ENCODE results near the gene SSBP3. TPM values are rescaled to one million over a fixed set of nuclear protein-coding genes. Genes with fewer than 3 reads are reported as not detected.

SSBP3 gene
- total and polyA plus RNA-seq, 2 of the 13 experiments (the other 11 are each of a cell fraction or from before 2014, with no cell fraction given) = 8.5 to 17.6 TPM

DNA sequence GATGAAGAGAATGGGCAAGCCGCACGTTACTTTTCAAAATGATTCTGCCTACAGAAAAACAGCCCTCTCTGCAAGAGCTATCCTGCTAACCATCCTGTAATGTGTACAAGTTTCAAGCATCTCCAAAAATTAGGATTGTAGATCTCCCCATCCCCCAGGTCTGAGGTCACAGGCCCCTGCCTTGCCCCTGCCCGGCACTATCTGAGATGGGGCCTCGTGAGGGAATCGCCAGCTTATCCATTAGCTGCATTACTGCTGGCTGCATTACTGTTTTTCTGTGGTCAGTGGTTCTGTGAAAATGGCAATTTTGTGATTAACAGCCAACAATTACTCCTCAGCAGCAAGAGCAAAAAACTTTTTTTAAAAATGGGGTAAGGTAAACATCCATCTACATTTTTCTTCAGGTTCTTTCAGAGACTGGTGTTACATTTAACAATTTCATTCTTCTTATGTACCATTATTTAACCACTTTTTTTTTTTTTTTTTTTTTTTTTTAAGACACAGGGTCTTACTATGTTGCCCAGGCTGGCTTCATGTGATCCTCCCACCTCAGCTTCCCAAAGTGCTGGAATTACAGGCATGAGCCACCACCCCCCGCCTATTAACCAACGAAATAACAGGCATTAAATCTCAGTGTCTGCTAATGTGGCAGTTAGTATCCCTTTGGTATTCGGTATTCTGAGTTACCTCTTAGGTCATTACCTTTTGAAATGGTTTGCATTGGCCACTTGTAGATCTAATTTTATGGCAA lies 122.4 kb downstream of the SSBP3 start:
- in situ Hi-C loops (cut with HindIII; ENCODE audit: extremely low pct_ligation_motif_present, low pct_unique_long_range_greater_than_20kb) = no loop called here

More for the DNA sequence above, 122.4 kb downstream of the SSBP3 start:
- no peaks in the 10 kb centered on the region for H3K9me3 ChIP-seq (ENCODE audit: low read length)
- FAIRE-seq (no peak), DNase-seq (ENCODE audit: low spot score) (no peak), ATAC-seq (no peak)
- 93% methylated on average over 8 of the region's 8 CpGs for WGBS (ENCODE audit: low lambda C conversion rate)
- H4K20me1 ChIP-seq (ENCODE audit: insufficient read depth, low read length) = no peaks in the 10 kb centered on the region
- H3K4me3 ChIP-seq (replicated peaks in 1 of 3; ENCODE audit: insufficient read depth in 1 of 3, low read depth in 2 of 3, low read length in 3 of 3) = no peak overlapping the region
- H3K9ac ChIP-seq (ENCODE audit: insufficient read depth, low read depth, low read length) = no peak overlapping the region
- ChIA-PET CTCF (ENCODE audit: low intra/inter-chr PET ratio, low total read pairs) (no interaction called here), POLR2A (no interaction called here)
- no peak for TF ChIP-seq ZFP36L1 (CRISPR knock-in tag; IDR thresholded peaks at IDR 0.05)
- no peak for TF ChIP-seq ZNF235 (CRISPR knock-in tag; IDR thresholded peaks at IDR 0.05; ENCODE audit: borderline replicate concordance)
- no peak for TF ChIP-seq CENPT (CRISPR knock-in tag; IDR thresholded peaks at IDR 0.05; ENCODE audit: low read depth)
- no peak for TF ChIP-seq MAFF (IDR thresholded peaks at IDR 0.05; ENCODE audit: low read depth, low read length)
- TF ChIP-seq ZNF543 (CRISPR knock-in tag; IDR thresholded peaks at IDR 0.05) = no peak
- TF ChIP-seq, protein P1, sequence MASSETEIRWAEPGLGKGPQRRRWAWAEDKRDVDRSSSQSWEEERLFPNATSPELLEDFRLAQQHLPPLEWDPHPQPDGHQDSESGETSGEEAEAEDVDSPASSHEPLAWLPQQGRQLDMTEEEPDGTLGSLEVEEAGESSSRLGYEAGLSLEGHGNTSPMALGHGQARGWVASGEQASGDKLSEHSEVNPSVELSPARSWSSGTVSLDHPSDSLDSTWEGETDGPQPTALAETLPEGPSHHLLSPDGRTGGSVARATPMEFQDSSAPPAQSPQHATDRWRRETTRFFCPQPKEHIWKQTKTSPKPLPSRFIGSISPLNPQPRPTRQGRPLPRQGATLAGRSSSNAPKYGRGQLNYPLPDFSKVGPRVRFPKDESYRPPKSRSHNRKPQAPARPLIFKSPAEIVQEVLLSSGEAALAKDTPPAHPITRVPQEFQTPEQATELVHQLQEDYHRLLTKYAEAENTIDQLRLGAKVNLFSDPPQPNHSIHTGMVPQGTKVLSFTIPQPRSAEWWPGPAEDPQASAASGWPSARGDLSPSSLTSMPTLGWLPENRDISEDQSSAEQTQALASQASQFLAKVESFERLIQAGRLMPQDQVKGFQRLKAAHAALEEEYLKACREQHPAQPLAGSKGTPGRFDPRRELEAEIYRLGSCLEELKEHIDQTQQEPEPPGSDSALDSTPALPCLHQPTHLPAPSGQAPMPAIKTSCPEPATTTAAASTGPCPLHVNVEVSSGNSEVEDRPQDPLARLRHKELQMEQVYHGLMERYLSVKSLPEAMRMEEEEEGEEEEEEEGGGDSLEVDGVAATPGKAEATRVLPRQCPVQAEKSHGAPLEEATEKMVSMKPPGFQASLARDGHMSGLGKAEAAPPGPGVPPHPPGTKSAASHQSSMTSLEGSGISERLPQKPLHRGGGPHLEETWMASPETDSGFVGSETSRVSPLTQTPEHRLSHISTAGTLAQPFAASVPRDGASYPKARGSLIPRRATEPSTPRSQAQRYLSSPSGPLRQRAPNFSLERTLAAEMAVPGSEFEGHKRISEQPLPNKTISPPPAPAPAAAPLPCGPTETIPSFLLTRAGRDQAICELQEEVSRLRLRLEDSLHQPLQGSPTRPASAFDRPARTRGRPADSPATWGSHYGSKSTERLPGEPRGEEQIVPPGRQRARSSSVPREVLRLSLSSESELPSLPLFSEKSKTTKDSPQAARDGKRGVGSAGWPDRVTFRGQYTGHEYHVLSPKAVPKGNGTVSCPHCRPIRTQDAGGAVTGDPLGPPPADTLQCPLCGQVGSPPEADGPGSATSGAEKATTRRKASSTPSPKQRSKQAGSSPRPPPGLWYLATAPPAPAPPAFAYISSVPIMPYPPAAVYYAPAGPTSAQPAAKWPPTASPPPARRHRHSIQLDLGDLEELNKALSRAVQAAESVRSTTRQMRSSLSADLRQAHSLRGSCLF (CRISPR knock-in tag; IDR thresholded peaks at IDR 0.05; ENCODE audit: borderline replicate concordance) = no peak
- TF ChIP-seq, protein P2, sequence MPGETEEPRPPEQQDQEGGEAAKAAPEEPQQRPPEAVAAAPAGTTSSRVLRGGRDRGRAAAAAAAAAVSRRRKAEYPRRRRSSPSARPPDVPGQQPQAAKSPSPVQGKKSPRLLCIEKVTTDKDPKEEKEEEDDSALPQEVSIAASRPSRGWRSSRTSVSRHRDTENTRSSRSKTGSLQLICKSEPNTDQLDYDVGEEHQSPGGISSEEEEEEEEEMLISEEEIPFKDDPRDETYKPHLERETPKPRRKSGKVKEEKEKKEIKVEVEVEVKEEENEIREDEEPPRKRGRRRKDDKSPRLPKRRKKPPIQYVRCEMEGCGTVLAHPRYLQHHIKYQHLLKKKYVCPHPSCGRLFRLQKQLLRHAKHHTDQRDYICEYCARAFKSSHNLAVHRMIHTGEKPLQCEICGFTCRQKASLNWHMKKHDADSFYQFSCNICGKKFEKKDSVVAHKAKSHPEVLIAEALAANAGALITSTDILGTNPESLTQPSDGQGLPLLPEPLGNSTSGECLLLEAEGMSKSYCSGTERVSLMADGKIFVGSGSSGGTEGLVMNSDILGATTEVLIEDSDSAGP (CRISPR knock-in tag; IDR thresholded peaks at IDR 0.05; ENCODE audit: borderline replicate concordance) = no peak
- TF ChIP-seq SATB2 (CRISPR knock-in tag; IDR thresholded peaks at IDR 0.05) = no peak
- no peak for TF ChIP-seq ZFYVE20 (CRISPR knock-in tag; IDR thresholded peaks at IDR 0.05; ENCODE audit: borderline replicate concordance, low read depth)
- TF ChIP-seq ZNF33B (CRISPR knock-in tag; IDR thresholded peaks at IDR 0.05) = no peak
- TF ChIP-seq, protein P3, sequence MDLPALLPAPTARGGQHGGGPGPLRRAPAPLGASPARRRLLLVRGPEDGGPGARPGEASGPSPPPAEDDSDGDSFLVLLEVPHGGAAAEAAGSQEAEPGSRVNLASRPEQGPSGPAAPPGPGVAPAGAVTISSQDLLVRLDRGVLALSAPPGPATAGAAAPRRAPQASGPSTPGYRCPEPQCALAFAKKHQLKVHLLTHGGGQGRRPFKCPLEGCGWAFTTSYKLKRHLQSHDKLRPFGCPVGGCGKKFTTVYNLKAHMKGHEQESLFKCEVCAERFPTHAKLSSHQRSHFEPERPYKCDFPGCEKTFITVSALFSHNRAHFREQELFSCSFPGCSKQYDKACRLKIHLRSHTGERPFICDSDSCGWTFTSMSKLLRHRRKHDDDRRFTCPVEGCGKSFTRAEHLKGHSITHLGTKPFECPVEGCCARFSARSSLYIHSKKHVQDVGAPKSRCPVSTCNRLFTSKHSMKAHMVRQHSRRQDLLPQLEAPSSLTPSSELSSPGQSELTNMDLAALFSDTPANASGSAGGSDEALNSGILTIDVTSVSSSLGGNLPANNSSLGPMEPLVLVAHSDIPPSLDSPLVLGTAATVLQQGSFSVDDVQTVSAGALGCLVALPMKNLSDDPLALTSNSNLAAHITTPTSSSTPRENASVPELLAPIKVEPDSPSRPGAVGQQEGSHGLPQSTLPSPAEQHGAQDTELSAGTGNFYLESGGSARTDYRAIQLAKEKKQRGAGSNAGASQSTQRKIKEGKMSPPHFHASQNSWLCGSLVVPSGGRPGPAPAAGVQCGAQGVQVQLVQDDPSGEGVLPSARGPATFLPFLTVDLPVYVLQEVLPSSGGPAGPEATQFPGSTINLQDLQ (CRISPR knock-in tag; IDR thresholded peaks at IDR 0.05) = no peak
- peaks cover 26% of the 10 kb centered on the region for H3K4me1 ChIP-seq (ENCODE audit: insufficient read depth, low read length)
- BruUV-seq (replicated peaks) = no TSS peak
- intact Hi-C loops (cut with micrococcal nuclease; ENCODE audit: unreplicated experiment) = no loop called here
- H3K27me3 ChIP-seq (ENCODE audit: control insufficient read depth in 1 of 2, insufficient read depth in 2 of 2, low read length in 2 of 2) = no peaks in the 10 kb centered on the region
- H3K27ac ChIP-seq (ENCODE audit: extremely low read length, insufficient read depth, low read length) = no peak overlapping the region
- H3K4me2 ChIP-seq (ENCODE audit: low read depth, low read length) = no peak overlapping the region
- H2AFZ ChIP-seq (ENCODE audit: low read length) = no peak overlapping the region
- peaks cover 1 to 12% of the 10 kb centered on the region in 2 experiments; a peak in 3 of 5 replicates for H3K36me3 ChIP-seq (replicated peaks in 1 of 2; ENCODE audit: control insufficient read depth in 1 of 2, insufficient read depth in 2 of 2, low read length in 2 of 2)
- peaks cover 2% of the 10 kb centered on the region for H3K79me2 ChIP-seq (ENCODE audit: insufficient read depth, low read length)
